Activated T-cell treated with anti-CD3 and anti-CD28 coated beads, Interleukin-2, amount 50 U/mL, for 1 hour (primary cell): ENCODE data around the gene OR8B4.
"Not testable (repeated sequence)": the region's sequence is repeated elsewhere in the genome, so short reads cannot be mapped to it uniquely, and the experiment has no call there.

Source experiments
- DNase-seq: peaks from one replicate; pipeline ENCODE4 v3.0.0-alpha.2; 2020

OR8B4 gene, protein sequence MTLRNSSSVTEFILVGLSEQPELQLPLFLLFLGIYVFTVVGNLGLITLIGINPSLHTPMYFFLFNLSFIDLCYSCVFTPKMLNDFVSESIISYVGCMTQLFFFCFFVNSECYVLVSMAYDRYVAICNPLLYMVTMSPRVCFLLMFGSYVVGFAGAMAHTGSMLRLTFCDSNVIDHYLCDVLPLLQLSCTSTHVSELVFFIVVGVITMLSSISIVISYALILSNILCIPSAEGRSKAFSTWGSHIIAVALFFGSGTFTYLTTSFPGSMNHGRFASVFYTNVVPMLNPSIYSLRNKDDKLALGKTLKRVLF

DNA sequence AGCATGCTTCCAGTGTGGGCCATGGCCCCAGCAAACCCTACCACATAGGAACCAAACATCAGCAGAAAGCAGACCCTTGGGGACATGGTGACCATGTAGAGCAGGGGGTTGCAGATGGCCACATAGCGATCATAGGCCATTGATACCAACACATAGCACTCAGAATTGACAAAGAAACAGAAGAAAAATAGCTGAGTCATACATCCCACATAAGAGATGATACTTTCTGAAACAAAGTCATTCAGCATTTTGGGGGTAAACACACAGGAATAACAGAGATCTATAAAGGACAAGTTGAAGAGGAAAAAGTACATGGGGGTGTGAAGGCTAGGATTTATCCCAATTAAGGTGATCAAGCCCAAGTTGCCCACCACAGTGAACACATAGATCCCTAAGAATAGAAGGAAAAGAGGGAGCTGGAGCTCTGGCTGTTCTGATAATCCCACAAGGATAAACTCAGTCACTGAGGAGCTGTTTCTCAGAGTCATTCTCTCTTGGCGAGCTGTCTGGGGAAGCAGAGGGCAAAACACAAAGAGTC, at the start of gene OR8B4:
OR8B4 (minus strand) TSS at position 488 of the 538 bp plus-strand sequence; CDS start at position 488, 0 bp downstream.
- no peak for DNase-seq

DNA sequence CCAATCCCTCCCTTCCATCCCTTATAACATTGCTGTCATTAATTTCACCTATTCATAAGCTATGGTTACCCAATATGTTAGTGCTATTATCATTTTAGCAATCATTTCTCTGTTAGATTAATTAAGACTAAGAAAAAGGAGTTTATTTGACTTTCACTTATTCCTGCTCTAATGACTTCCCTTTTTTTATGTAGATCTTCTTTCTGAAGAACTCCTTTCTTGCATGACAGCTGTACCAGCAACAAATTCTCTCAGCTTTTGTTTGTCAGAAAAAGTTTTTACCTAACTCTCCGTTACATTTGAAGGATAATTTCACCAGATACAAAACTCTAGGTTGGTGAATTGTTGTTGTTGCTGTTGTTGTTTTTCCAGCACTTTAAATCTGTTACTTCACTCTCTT, 49.4 kb upstream of the OR8B4 start:
- DNase-seq: no peak

DNA sequence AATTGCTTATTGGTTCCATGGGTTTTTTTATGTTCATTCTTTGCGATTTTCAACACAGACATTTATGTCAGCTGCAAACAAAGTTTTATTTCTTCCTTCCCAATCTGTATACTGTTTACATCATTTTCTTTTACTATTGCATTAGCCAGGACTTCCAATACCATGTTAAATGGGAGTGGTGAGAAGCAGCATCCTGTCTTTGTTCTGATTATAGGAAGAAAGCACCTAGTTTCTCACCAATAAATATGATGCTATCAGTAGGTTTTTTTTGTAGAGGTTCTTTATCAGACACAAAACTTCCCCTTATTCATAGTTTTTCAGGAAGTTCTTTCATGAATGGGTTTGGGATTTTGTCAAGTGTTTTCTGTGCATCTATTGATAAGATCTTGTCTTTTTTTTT, 48.8 kb upstream of the OR8B4 start:
- DNase-seq: no peak

DNA sequence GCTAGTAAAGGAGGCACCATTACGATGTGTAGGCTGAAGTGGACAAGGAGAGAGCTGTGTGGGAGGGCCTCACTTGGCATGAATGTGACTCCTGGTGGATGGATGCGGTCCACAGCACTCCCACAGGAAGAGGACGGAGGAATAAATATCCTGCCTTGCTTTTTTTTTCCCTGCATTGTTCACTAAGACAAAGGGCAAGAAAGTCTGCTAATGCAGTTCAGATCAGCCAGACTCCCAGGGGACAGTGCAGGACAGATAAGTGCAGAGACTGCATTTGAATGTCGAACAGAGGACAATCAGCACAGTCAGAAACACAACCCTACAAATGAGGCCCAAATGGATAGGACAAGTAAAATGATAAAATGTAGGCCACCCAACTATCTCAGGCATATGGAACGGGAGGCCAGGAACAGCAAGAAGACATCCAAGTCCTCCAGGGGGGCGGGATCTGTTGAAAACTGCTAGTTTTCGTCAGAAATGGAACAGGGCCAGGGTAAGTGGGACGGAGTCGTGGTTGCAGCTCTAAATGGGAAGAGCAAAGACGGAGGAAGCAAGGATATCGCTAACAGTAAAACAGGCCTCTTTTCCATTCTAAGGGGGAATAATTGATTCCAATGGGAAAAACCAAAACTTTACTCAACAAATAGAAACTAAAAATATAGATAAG, 46.0 kb upstream of the OR8B4 start:
- DNase-seq: no peak

DNA sequence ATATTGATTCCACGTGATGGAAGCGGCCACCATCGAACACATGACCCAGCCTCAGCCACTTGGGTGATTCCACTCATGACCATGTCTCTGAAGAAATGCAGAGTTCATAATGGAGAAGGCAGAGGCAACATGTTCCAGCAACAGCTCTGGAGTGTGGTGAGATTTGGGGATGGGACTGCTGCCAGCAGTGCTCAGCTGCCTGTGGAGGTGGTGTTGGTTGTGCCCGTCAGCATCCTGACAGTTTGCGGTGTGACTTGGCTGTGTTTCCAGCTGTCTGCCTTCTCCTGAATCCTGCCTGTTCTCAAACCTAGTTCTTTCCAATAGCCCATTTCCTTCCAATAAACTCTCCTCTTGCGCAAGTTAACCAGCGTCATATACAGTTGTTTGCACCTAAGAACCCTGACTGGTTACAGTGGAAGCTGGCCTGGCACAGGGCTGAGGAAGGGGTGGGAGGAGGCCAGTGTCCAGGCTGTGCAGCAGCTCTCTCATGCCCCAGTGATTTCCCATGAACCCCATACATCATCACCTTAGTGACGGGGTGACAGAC, 42.8 kb upstream of the OR8B4 start:
- no peak for DNase-seq

DNA sequence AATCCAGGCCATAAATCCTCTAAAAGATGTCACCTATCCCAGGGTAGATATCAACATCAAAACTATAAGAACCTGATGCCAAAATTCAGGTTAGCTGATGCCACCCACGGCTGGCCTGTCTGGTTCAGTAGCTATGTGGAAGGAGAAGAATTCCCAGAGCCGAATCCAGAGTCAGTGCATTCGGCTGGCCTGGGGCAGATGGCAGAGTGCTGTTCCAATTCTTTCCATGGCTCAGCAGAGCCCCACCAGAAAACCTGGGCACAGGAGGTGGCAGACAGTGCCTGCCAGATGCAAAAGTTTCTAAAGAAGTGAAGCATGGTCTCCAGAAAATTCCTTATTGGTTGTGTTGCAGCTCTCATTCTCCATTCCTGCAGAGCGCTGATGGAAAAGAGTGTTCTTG, 40.7 kb upstream of the OR8B4 start:
- no peak for DNase-seq

DNA sequence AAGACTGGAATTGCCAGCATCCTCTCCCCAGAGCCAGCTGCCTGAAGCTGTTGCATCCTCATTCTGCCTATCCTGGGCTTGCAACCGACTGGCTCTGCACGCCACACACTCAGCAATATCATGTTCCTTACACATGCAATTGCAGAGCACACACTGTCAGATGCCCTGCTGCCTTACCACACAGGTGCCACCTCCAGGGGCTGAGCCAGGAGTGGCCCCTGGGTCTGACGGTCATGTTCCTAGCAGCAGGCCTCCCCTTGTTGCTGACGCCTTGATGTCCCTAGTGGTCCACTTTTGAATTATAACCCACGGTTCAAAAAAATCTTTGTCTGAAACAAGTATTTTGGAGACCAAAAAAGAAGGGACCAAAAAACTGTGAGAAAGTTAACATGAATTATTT, 39.3 kb upstream of the OR8B4 start:
- DNase-seq: no peak

DNA sequence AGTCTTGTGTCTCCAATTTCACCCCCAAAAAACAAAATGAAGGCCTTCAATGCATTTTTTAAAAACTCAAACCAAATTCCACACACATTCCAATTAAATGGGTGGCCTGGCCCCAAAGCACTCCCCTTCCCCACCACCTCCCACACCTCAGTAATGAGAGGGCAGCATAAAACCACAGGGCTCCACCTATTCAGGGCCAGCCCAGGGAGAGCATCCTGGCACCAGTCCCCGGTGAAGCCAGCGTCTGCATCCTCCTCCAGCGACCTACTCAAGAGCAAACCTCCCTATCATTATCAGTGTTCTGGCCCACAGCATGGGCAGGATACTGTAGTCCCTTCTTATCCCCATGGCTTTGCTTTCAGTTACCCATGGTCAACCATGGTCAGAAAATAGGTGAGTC, 38.7 kb upstream of the OR8B4 start:
- DNase-seq: no peak

DNA sequence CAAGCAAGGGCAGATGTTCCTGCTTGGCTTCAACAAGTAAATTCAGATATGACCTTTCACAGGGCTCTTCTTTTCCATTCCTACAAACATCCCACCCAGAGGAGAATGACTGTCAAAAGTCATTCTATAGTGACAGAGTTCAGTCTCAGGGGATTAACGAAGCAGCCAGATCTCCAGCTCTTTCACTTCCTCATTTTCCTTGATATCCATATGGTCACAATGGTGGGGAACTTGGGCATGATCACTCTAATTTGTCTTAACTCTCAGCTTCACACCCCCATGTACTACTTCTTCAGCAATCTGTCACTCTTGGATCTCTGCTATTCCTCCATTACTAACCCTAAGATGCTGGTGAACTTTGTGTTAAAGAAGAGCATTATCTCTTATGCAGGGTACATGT, 35.8 kb upstream of the OR8B4 start:
- no peak for DNase-seq

DNA sequence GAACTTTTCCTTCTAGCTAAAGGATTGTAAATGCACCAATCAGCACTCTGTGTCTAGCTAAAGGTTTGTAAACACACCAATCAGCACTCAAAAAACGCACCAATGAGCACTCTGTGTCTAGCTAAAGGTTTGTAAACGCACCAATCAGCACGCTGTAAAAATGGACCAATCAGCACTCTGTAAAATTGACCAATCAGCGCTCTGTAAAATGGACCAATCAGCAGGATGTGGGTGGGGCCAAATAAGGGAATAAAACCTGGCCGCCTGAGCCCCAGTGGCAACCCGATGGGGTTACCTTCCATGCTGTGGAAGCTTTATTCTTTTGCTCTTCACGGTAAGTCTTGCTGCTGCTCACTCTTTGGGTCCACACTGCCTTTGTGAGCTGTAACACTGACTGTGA, 34.7 kb upstream of the OR8B4 start:
- DNase-seq: not testable (repeated sequence)

DNA sequence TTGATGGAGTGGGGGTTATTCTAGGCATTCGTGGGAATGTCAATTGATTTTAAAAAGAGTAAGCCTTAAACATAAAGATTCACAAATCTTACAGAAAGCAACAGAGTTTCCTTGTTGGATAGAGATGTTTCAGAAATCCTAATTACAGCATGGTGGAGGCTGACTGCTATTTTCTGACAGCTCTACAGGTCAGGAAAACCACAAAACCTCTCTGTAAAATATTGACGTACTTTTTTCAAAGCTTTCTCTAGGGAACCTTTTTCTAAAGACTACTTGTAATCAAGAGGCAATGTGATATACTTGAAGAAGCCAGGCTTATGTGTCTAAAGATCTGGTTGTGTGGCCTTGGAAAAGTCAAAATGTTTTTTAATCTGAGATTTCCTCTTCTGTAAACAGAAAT, 29.9 kb upstream of the OR8B4 start:
- DNase-seq: no peak

DNA sequence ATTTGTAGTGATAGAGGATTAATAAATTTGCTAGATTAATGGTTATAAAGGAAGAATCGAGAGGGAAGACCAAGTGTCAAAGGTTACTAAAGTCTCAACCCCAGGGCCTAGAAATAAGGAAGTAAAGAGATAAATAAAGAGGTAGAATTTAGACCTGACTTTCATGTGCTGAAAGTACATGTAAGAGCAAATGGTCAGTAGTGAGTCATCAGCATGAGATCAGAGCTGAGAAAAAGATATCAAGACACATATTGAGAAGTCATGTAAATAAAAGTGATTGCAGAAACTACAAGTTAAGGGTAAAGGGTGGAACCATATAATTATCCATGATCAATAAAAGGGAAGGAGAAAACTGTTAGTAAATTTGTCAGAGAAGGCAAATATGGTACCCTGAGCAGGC, 22.2 kb upstream of the OR8B4 start:
- no peak for DNase-seq

DNA sequence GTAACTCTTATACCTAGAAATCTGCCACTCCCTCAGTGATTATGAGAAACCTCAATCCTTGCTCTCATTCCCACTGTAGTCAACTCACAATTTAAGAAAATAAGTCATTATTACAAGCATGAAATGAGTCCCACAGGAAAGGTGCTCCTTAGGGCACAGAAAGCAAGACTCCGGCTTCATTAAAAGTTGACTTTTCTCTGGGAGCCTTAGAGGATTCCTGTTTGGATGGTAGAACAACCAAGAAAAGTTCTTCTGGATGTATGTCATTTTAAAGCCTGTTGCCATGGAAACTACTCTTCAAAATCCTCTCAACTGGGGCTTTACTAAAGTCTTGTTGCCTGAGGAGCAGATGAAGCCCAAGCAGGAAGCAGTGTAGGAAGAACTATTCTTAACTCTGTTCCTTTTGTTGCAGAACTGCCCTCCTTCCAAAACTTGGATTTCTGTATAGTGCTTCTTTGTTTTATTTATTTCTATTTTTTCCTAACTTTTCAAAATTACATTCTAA, 21.0 kb upstream of the OR8B4 start, which contains the start of gene OR8B8:
OR8B8 (minus strand) TSS at position 51 of the 505 bp plus-strand sequence. CDS start 4,611 bp downstream, outside the sequence.
- no peak for DNase-seq

DNA sequence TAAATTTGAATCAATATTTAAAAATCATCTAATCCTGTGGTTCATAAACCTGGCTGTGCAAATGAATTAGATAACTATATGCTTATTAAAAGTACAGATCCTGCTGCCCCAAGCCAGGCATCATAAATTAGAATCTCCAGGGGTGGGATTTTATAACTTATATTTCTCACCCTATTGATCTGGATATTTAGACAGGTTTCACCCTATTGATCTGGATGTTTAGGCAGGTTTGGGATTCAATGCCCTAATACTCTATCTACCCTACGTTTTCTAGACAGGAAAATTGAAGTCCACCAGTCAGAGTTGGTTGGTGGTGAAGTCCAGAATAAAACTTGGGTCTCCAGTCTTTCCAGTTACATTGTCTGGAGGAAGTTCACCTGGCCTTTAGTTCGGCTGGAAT, 18.2 kb upstream of the OR8B4 start:
- no peak for DNase-seq

DNA sequence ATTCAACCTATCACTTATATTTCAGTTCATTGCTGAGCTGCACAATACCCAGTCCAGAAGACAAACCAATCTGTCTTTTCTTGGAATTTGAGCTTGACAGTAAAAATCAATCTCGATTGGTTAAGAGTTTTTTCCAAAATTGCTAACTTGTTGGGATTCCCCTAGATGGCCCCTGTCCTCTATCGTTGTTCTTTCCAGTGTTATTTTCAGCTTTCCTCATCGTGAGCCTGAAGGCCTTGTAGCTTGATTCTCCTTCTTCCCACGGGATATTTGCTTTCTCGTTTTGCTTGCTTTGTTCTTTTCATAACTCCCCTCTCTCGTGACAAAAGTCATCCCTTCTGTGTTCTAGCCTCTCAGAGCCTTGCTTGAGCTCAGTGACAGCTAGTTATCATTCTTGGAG, 17.8 kb upstream of the OR8B4 start:
- DNase-seq: no peak

DNA sequence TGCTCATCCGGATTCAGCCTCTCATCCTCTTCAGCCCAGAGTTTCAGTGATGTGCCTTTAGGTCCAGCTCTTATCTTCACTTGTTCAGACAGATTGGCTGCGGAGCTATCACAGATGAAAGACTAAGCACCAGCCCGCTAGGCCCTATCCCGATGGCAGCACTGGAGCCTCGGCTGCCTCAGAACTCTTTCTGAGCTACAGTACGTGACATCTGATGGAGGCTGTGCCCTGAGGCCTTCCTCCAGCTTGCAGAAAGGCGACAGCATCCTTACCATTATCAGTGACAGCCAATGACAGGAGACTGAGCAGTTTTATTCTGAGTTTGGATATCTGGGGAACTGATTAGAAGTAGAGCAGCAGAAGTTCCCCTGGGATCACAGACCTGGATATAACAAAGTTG, 16.8 kb upstream of the OR8B4 start:
- no peak for DNase-seq

DNA sequence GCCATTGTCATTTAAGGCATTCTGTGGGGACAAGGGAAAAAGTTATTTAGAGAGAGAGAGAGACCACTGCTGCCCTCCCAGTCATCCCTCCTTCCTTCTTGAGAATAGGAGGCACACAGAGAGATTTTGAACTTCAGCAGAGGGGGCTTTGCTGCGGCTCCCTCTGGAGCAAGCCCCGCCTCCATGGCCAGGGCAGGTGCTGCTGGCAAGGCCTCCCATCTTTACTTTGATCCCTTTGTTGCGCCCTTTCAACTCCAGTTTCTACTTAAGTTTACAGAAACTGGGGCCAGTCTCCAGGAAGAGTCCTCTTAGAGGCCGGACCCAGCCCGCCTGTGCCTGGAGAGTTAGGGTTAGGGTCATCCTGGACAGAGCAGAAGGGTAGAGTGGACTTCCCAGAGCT, 16.4 kb upstream of the OR8B4 start:
- DNase-seq: no peak

DNA sequence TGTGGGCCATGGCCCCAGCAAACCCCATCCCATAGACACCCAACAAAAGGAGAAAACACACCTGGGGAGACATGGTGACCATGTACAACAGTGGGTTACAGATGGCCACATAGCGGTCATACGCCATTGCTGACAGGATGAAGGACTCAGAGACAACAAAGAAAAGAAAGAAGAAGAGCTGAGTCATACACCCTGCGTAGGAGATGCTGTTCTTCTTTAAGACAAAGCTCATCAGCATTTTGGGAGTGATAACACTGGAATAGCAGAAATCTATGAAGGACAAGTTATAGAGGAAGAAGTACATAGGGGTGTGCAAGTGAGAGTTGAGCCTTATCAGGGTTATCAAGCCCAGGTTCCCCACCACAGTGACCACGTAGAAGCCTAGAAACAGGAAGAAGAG, 15.9 kb upstream of the OR8B4 start:
- no peak for DNase-seq

DNA sequence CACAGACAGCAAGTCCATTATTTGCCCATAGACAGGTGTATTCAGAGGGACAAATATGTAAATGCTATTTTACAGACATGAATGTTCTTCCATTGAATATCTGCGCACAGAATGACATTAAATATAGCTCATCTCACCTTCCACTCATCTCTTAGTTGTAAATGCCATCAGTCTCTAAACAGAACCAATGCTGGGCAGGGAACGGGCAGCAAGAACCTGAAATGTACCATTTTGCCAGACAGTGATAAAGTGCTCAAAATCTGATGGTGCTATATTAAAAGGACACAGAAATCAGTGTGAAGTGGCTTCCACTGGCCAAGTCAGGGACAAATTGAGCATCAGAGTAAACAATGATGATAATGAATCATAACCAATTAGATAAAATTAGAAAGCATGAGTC, 10.0 kb upstream of the OR8B4 start:
- no peak for DNase-seq

DNA sequence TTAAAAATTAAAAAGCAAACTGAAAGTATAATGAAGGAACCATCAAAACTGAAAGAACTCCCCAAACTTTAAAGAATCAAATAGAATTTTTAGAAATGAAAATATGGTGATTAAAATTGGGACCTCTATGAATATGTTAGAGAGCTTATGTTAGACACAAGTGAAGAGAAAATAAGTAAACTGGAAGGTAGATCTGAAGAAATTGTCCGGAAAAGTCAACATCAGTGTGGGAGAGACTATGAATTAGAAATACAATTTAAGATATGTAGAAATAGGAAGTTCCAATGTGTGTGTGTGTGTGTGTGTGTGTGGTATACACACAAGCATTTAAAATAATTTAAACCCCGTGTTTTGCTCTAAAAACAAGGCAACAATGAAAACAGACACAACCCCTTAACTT, 4.9 kb upstream of the OR8B4 start:
- no peak for DNase-seq

DNA sequence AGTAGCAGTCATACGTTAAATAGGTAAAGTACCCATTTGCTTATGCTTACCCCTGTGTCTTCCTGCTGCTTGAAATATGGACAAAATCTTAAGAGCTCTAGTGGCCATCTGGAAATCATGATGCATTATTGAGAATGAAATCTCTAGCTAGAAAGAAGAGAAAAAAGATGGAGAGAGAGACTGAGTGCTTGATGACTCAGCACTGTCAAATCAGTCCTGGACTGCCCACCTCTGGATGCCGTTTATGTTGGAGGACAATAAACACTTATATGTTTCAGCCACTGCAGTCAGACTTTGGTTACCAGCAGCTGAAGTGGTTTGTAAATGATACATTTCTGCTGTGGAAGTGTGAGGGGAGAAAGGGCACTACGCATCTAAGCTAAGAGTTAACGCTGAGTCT, 3.6 kb downstream of the OR8B4 start:
- DNase-seq: no peak

DNA sequence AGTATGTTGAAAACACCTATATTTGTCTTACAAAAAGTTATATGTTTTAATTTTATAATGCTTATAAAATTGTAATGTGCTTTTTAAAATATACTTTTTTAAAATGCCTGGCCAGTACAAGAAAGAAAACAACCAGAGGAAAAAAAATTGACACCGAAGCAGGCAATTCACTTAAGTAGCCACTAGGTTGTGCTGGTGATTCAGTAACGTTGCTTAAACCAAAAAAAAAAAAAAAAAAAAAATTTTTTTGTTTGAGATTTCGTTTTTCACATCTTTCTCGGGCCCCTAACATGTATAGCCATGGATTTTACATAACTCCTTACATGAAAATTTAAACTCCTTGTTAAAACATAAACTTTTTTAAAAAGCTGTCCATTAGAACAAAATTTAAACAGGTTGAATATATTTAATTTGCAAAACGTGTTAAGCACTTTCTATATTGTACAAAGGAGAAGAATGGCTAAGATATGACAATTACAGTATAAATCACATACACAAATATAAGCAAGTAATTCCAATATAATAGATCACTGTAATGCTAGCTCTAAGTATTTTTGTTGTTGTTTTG, 9.2 kb downstream of the OR8B4 start:
- no peak for DNase-seq

DNA sequence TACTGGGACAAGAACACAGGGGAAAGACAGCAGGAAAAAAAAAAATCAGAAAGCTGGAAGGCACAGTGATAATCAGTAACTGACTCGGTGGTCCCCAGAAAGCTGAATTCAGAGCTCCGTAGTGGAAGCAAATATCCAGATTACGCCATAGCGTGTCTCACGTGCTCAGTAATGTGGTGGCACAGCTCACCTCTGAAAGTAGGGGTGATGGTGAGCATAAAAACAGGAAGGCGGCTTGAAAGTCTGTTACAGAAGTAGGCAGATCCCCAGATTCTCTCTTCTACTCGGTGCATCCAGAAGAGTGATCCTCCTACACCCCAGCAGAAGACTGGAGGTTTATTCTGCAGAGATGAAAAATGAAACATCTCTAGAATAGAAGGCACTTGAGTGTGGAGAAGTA, 14.8 kb downstream of the OR8B4 start:
- DNase-seq: no peak

DNA sequence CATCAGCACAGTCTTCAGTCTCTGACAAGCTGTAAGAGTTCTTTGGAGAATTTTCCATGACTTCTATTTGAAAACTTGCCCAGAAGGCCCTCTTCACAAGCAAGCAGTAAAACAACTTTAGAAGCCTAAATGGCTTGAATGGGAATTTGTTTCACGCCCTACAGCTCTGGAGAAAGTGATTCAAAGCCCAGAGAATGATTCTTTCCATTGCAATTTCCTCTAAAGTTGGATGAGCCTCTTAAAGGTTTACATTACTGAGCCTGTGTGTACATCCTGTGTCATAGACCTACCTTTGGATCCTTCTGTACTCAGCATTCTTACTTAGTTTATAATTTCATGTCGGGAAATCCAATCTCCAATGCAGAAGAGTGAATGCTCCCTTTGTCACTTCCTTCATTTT, 19.1 kb downstream of the OR8B4 start:
- DNase-seq: no peak
